Thyroid gland (tissue), 4 donors: ENCODE measurements around the gene ZNF473.

ENCODE experiments used
- POLR2A ChIP-seq, 2 donors: fragments of 450-650 bp; IDR thresholded peaks; one replicate each; pipeline ENCODE4 v1.6.1; 2017; ENCODE audit warnings: antibody characterized with exemption in 2 of 2, mild to moderate bottlenecking in 2 of 2, moderate library complexity in 1 of 2
- TF ChIP-seq, protein P1 (sequence below), 6 experiments: fragments of 200-600 bp in 3 of 6; fragments of 450-650 bp in 3 of 6; sonication (generic) in 3 of 6; IDR thresholded peaks; one replicate each; pipeline ENCODE4 v1.5.1; 2016 to 2019; ENCODE audit warnings: antibody characterized with exemption in 6 of 6, mild to moderate bottlenecking in 2 of 6, inconsistent platforms in 1 of 6, moderate library complexity in 1 of 6

DNA sequence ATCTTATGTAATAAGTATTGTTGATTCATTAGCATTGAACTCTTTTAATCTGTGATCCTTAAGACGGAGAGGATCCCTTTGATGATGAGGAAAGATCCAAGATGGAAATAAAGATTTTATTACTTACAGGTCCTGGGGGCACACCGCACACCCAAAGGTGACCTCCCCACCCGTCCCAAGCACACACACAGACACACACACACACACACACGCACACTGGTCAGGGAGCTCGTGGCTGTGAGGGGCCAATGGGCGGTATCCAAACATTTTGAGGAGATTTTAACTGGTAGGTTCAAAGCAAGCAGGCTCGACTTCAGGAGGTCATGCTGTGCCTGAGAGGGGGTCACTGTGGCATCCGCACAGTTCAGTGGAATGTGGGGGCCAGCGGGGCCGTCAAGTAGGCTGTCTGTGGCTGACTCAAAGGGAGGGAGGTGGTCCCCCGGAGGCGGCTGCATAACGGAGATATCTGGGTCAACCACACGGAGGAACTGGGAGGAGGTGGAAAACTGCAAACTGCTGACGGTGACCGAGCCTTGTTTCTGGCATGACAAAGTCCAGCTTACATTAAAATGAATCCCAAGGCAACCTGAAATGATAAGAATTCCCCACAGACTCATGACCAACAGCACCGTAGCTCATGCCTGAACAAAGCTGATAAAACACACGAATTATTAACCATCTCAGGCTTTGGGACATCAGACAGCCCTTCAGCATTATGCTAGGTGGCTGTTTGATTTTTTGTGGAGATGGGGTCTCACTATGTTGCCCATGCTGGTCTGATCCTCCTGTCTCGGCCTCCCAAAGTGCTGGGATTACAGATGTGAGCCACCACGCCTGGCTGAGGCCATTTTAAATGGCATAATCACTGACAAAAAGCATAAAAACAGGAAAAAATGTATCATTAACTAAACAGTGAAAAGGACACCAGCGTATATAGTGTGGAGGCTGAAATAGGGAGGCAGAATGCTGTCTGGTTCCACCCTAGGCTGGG is 43.9 kb upstream of the ZNF473 start:
- TF ChIP-seq, protein P1, sequence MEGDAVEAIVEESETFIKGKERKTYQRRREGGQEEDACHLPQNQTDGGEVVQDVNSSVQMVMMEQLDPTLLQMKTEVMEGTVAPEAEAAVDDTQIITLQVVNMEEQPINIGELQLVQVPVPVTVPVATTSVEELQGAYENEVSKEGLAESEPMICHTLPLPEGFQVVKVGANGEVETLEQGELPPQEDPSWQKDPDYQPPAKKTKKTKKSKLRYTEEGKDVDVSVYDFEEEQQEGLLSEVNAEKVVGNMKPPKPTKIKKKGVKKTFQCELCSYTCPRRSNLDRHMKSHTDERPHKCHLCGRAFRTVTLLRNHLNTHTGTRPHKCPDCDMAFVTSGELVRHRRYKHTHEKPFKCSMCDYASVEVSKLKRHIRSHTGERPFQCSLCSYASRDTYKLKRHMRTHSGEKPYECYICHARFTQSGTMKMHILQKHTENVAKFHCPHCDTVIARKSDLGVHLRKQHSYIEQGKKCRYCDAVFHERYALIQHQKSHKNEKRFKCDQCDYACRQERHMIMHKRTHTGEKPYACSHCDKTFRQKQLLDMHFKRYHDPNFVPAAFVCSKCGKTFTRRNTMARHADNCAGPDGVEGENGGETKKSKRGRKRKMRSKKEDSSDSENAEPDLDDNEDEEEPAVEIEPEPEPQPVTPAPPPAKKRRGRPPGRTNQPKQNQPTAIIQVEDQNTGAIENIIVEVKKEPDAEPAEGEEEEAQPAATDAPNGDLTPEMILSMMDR (IDR thresholded peaks at IDR 0.05): no peak
- no peak for TF ChIP-seq POLR2A (IDR thresholded peaks at IDR 0.05)
